PC-9 (cell line): ENCODE results near the gene CST4. TPM values are rescaled to one million over a fixed set of nuclear protein-coding genes. Genes with fewer than 3 reads are reported as not detected.
"Not testable (repeated sequence)": the region's sequence is repeated elsewhere in the genome, so short reads cannot be mapped to it uniquely, and the experiment has no call there.

Experiments used
- BruUV-seq: library from RNA; stranded (reverse); fragments of 400-500 nt; replicated peaks from 2 replicates; lab custom pipeline; 2021; lab: Mats Ljungman, UMichigan
- CTCF ChIA-PET: fragments of 300-600 bp; sonication (Branson Sonifier 250); formaldehyde crosslinking; loops from one replicate; lab custom pipeline; 2022; ENCODE audit warnings: antibody characterized with exemption; lab: Charles Lee
- POLR2A ChIA-PET: fragments of 300-600 bp; sonication (Branson Sonifier 250); formaldehyde crosslinking; loops from one replicate; lab custom pipeline; 2022; ENCODE audit warnings: antibody characterized with exemption; ENCODE audit not compliant: unreplicated experiment; lab: Charles Lee
- DNase-seq, 2 experiments: peaks; one replicate each; pipeline versions ENCODE4 v3.0.0 to v3.0.0-alpha.2; 2015 to 2022; ENCODE audit warnings: mixed read lengths in 1 of 2
- H2AFZ ChIP-seq: fragments of 200-600 bp; sonication (generic); 2 replicates; pipeline ENCODE4 v1.8.1; 2017; ENCODE audit warnings: antibody characterized with exemption
- H3F3A ChIP-seq: fragments of 200-600 bp; sonication (generic); 2 replicates; pipeline ENCODE4 v1.8.1; 2017; ENCODE audit warnings: antibody characterized with exemption, mild to moderate bottlenecking, low read depth; ENCODE audit not compliant: insufficient read depth
- H3K27ac ChIP-seq: fragments of 200-600 bp; sonication (generic); 2 replicates; pipeline ENCODE4 v1.6.1; 2016; ENCODE audit warnings: mixed run types
- H3K27me3 ChIP-seq: fragments of 200-600 bp; sonication (generic); 2 replicates; pipeline ENCODE4 v1.6.1; 2016; ENCODE audit warnings: low read depth, mixed run types; ENCODE audit not compliant: insufficient read depth
- H3K36me3 ChIP-seq: fragments of 200-600 bp; sonication (generic); 2 replicates; pipeline ENCODE4 v1.6.1; 2016; ENCODE audit warnings: low read depth, mixed run types
- H3K4me1 ChIP-seq: fragments of 200-600 bp; sonication (generic); replicated peaks from 2 replicates; pipeline ENCODE4 v1.6.1; 2016; ENCODE audit warnings: mixed run types; ENCODE audit not compliant: insufficient read depth
- H3K4me2 ChIP-seq: fragments of 200-600 bp; sonication (generic); 2 replicates; pipeline ENCODE4 v1.6.1; 2017; ENCODE audit warnings: mixed run types
- H3K4me3 ChIP-seq: fragments of 200-600 bp; sonication (generic); 2 replicates; pipeline ENCODE4 v1.6.1; 2016; ENCODE audit warnings: mixed run types
- H3K79me2 ChIP-seq: fragments of 200-600 bp; sonication (generic); 2 replicates; pipeline ENCODE4 v1.6.1; 2017; ENCODE audit warnings: low read depth, mixed run types
- H3K9me2 ChIP-seq: fragments of 200-600 bp; sonication (generic); 2 replicates; pipeline ENCODE4 v1.8.1; 2017; ENCODE audit warnings: mild to moderate bottlenecking; ENCODE audit not compliant: insufficient read depth
- H3K9me3 ChIP-seq: fragments of 200-600 bp; sonication (generic); 2 replicates; pipeline ENCODE4 v1.8.1; 2016; ENCODE audit warnings: low read depth; ENCODE audit not compliant: insufficient read depth
- H4K20me1 ChIP-seq: fragments of 200-600 bp; sonication (generic); 2 replicates; pipeline ENCODE4 v1.8.1; 2017; ENCODE audit not compliant: insufficient read depth
- EZH2 ChIP-seq: fragments of 200-600 bp; sonication (generic); IDR thresholded peaks from 2 replicates; pipeline ENCODE4 v1.8.0; 2017; ENCODE audit warnings: antibody characterized with exemption, low read depth
- intact Hi-C: fragments of 100-400 bp; cut with micrococcal nuclease; formaldehyde crosslinking; loops from one replicate; pipeline ENCODE4 v1.10.0; 2022; ENCODE audit not compliant: unreplicated experiment
- total RNA-seq: library from RNA; stranded (reverse); gene quantifications from 2 replicates; pipeline ENCODE4 v1.2.3, GENCODE V29; 2021
- TF ChIP-seq, protein P1 (sequence below): fragments of 200-600 bp; sonication (generic); conservative IDR thresholded peaks from 2 replicates; pipeline ENCODE4 v1.6.1; 2017; ENCODE audit warnings: mixed run types, antibody characterized with exemption, mild to moderate bottlenecking, moderate library complexity

The CST4 gene
- total RNA-seq, 1 experiment from 2014 or later, result not detected

DNA sequence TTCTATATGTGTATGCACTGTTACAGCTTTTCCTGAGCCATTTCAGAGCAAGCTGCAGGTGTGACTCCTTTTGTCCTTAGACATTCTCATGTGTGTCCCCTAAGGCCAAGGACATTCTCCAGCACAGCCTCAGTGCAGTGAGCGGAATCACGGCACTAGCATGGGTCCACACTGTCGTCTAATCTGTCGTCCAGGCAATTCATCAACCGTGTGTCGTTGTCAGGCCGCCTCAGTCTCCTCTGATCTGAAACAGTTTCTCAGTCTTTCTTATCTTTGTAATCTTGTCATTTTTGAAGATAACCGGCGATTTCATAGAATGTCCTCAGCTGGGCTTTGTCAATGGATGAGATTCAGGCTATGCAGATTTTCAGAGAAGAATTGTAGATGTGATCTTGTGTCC lies 30.5 kb upstream of the CST4 start:
- BruUV-seq, POLR2A ChIA-PET, DNase-seq, H3K4me1 ChIP-seq, H3F3A ChIP-seq, H3K27me3 ChIP-seq, H2AFZ ChIP-seq, H3K9me3 ChIP-seq, H3K9me2 ChIP-seq, intact Hi-C loops, H3K79me2 ChIP-seq, H3K4me3 ChIP-seq, H4K20me1 ChIP-seq, H3K36me3 ChIP-seq, CTCF ChIA-PET, H3K27ac ChIP-seq, H3K4me2 ChIP-seq: not testable (repeated sequence)

DNA sequence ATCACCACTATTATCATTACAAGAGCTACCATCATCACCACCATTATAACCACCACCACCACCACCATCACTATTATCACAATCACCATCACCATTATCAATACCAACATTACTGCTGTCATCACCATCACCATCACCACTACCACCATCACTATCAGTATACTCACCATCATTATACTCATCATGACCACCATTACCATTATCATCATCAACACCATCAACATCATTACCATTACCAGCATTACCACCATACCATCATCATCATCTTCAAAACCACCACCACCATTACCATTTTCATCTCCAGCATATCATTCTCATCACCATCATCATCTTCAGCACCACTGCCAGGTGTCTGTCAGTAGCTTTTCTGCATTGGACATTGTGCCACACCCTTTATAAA lies 22.9 kb upstream of the CST4 start:
- H3K9me2 ChIP-seq, H3K27me3 ChIP-seq, H3K36me3 ChIP-seq, H3K79me2 ChIP-seq, H2AFZ ChIP-seq, H3K9me3 ChIP-seq, intact Hi-C loops, H3K4me2 ChIP-seq, BruUV-seq, H3K4me1 ChIP-seq, DNase-seq, H3F3A ChIP-seq, H4K20me1 ChIP-seq, H3K4me3 ChIP-seq, H3K27ac ChIP-seq, CTCF ChIA-PET, POLR2A ChIA-PET: not testable (repeated sequence)

DNA sequence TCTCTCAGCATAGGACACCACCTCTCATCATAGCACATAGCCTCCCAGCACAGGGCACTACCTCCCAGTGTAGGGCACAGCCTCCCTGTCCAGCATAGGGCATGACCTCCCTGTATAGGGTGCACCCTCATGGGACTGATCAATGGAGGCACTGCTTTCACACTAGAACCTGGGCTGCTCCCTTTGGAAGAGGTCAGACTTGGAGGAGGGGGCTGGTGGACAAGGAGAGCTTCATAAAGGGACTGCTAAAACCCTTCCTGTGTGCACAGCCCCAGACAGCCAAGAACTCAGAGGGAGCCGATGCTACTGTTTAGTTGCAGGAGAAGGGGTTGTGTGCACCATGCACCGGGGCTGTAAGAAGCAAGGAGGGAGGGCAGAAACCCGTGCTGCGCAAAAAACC lies 21.9 kb upstream of the CST4 start:
- Histone ChIP-seq H3K9me2 (no peaks in the 10 kb centered on the region), H3F3A (no peaks in the 10 kb centered on the region), H3K36me3 (no peaks in the 10 kb centered on the region), H3K4me3 (no peak overlapping the region), H3K4me2 (no peak overlapping the region), H3K27ac (no peak overlapping the region), H2AFZ (no peak overlapping the region), H3K27me3 (no peaks in the 10 kb centered on the region), H3K4me1 (no peaks in the 10 kb centered on the region), H4K20me1 (no peaks in the 10 kb centered on the region), H3K9me3 (no peaks in the 10 kb centered on the region), H3K79me2 (no peaks in the 10 kb centered on the region)
- DNase-seq, result no peak
- no TSS peak for BruUV-seq
- CTCF ChIA-PET, result no interaction called here
- intact Hi-C loops, result no loop called here
- POLR2A ChIA-PET, result no interaction called here
- TF ChIP-seq, protein P1, sequence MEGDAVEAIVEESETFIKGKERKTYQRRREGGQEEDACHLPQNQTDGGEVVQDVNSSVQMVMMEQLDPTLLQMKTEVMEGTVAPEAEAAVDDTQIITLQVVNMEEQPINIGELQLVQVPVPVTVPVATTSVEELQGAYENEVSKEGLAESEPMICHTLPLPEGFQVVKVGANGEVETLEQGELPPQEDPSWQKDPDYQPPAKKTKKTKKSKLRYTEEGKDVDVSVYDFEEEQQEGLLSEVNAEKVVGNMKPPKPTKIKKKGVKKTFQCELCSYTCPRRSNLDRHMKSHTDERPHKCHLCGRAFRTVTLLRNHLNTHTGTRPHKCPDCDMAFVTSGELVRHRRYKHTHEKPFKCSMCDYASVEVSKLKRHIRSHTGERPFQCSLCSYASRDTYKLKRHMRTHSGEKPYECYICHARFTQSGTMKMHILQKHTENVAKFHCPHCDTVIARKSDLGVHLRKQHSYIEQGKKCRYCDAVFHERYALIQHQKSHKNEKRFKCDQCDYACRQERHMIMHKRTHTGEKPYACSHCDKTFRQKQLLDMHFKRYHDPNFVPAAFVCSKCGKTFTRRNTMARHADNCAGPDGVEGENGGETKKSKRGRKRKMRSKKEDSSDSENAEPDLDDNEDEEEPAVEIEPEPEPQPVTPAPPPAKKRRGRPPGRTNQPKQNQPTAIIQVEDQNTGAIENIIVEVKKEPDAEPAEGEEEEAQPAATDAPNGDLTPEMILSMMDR, result no peak
- no peak for TF ChIP-seq EZH2

DNA sequence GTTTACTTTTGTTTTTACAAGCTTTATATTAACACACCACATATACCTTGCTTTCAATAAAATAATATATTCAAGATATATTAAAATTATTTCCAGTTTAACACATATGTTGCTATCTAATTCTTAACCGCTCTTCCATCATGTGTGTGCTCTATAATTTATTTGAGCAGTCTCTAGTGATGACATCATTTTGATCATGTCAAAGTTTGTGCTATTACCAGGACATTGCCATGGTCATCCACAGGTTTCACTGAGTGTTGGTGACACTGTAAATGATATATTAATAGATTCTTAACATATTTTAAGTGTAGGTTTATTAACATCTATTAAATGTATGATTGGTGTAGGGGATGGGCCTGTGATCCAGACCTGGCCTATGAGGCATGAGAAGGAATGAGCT lies 17.1 kb upstream of the CST4 start:
- Histone ChIP-seq H2AFZ (no peak overlapping the region), H3K4me1 (peaks cover 12% of the 10 kb centered on the region; the same call in 1 of the 2 replicates), H3K79me2 (no peaks in the 10 kb centered on the region), H3K9me2 (no peaks in the 10 kb centered on the region), H3F3A (no peaks in the 10 kb centered on the region), H3K36me3 (no peaks in the 10 kb centered on the region), H3K4me3 (no peak overlapping the region), H3K9me3 (no peaks in the 10 kb centered on the region), H3K27ac (no peak overlapping the region), H3K4me2 (no peak overlapping the region), H3K27me3 (no peaks in the 10 kb centered on the region), H4K20me1 (no peaks in the 10 kb centered on the region)
- intact Hi-C loops, result no loop called here
- no peak for DNase-seq
- CTCF ChIA-PET, result no interaction called here
- TF ChIP-seq, protein P1, result no peak
- TF ChIP-seq EZH2, result no peak
- POLR2A ChIA-PET, result no interaction called here
- BruUV-seq, result no TSS peak
